Karpas-422 (cell line): ENCODE measurements around the gene PSMA8. TPM values are rescaled to one million over a fixed set of nuclear protein-coding genes. Genes with fewer than 3 reads are reported as not detected.

Experiments used
- DNase-seq: peaks from one replicate; pipeline ENCODE4 v3.0.0-alpha.2; 2015
- H2AFZ ChIP-seq: fragments of 200-600 bp; sonication (generic); 2 replicates; pipeline ENCODE4 v1.6.1; 2014; ENCODE audit warnings: antibody characterized with exemption, low read length, mixed read lengths
- H3K27ac ChIP-seq: fragments of 200-600 bp; sonication (generic); 2 replicates; pipeline ENCODE4 v1.5.1; 2014; ENCODE audit warnings: mild to moderate bottlenecking, low read length, moderate library complexity
- H3K27me3 ChIP-seq: fragments of 200-600 bp; sonication (generic); 2 replicates; pipeline ENCODE4 v1.6.1; 2014; ENCODE audit warnings: low read length, mixed read lengths
- H3K36me3 ChIP-seq: fragments of 200-600 bp; sonication (generic); 2 replicates; pipeline ENCODE4 v1.6.1; 2014; ENCODE audit warnings: low read length, mixed read lengths; ENCODE audit not compliant: insufficient read depth
- H3K4me1 ChIP-seq: fragments of 200-600 bp; sonication (generic); 2 replicates; pipeline ENCODE4 v1.6.1; 2014; ENCODE audit warnings: mild to moderate bottlenecking, low read length, mixed read lengths
- H3K4me2 ChIP-seq: fragments of 200-600 bp; sonication (generic); 2 replicates; pipeline ENCODE4 v1.6.1; 2014; ENCODE audit warnings: low read length, low read depth, mild to moderate bottlenecking; ENCODE audit not compliant: poor library complexity, severe bottlenecking
- H3K4me3 ChIP-seq: fragments of 200-600 bp; sonication (generic); 2 replicates; pipeline ENCODE4 v1.5.1; 2014; ENCODE audit warnings: mild to moderate bottlenecking, antibody characterized with exemption, low read length, mixed read lengths
- H3K79me2 ChIP-seq: fragments of 200-600 bp; sonication (generic); 2 replicates; pipeline ENCODE4 v1.6.1; 2014; ENCODE audit warnings: mild to moderate bottlenecking, low read length, mixed read lengths
- H3K9ac ChIP-seq: fragments of 200-600 bp; sonication (generic); 2 replicates; pipeline ENCODE4 v1.6.0; 2014; ENCODE audit warnings: low read length
- H3K9me2 ChIP-seq: fragments of 200-600 bp; sonication (generic), shearing (Covaris generic); replicated peaks from 2 replicates; pipeline ENCODE4 v1.6.0; 2014; ENCODE audit warnings: mild to moderate bottlenecking, low read length, moderate library complexity; ENCODE audit not compliant: insufficient read depth
- H3K9me3 ChIP-seq: fragments of 300-700, 200-600 bp; sonication (generic); 2 replicates; pipeline ENCODE4 v1.6.1; 2014; ENCODE audit warnings: low read length, mixed read lengths
- H4K20me1 ChIP-seq: fragments of 200-600 bp; sonication (generic); 2 replicates; pipeline ENCODE4 v1.6.1; 2014; ENCODE audit warnings: mild to moderate bottlenecking, antibody characterized with exemption, low read length, low read depth; ENCODE audit not compliant: insufficient read depth
- total RNA-seq: library from RNA; depleted of rRNA; stranded (reverse); fragments of >200 nt; shearing (Covaris generic); gene quantifications from 2 replicates; pipeline ENCODE4 v1.2.3, GENCODE V29; 2014; ENCODE audit warnings: low replicate concordance

The PSMA8 gene
- total RNA-seq, 1 experiment from 2014 or later = not detected

GRCh38 chr18:26207937-26208336 lies 74.3 kb downstream of the PSMA8 start:
- no peaks in the 10 kb centered on the region for H3K36me3 ChIP-seq

DNA sequence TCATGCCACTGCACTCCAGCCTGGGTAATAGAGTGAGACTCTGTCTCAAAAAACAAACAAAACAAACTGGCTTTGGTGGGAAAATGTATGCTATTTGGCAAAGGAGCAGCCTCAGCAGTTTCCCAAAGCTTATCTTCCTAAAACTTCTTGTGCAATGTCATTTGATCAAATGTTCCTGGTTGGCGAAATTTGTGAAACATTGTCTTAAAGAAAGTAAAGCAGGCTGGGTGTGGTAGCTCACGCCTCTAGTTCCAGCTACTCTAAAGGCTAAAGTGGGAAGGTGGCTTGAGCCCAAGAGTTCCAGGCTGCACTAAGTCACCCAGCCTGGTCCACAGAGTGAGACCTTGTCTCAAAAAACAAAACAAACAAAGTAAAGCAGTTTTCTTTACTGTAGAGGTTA lies 75.3 kb downstream of the PSMA8 start:
- no peak for DNase-seq
- Histone ChIP-seq H3K9me2 (no peaks in the 10 kb centered on the region), H2AFZ (no peak overlapping the region), H3K79me2 (no peaks in the 10 kb centered on the region), H3K36me3 (no peaks in the 10 kb centered on the region), H3K9ac (no peak overlapping the region), H3K27me3 (no peaks in the 10 kb centered on the region), H4K20me1 (no peaks in the 10 kb centered on the region), H3K4me1 (peaks cover 6% of the 10 kb centered on the region), H3K9me3 (no peaks in the 10 kb centered on the region), H3K4me3 (no peak overlapping the region), H3K4me2 (no peak overlapping the region), H3K27ac (no peak overlapping the region)

More at GRCh38 chr18:26207937-26208336, 74.3 kb downstream of the PSMA8 start:
- H3K9me2 ChIP-seq = no peaks in the 10 kb centered on the region
- H3K79me2 ChIP-seq = no peaks in the 10 kb centered on the region
- no peaks in the 10 kb centered on the region for H3K9me3 ChIP-seq
- no peak overlapping the region for H2AFZ ChIP-seq
- H3K4me1 ChIP-seq = peaks cover 6% of the 10 kb centered on the region
- no peak overlapping the region for H3K4me2 ChIP-seq
- no peak overlapping the region for H3K27ac ChIP-seq
- no peak overlapping the region for H3K4me3 ChIP-seq
- no peaks in the 10 kb centered on the region for H4K20me1 ChIP-seq
- no peak overlapping the region for H3K9ac ChIP-seq
- no peak for DNase-seq
- H3K27me3 ChIP-seq = no peaks in the 10 kb centered on the region

GRCh38 chr18:26210147-26210546 lies 76.5 kb downstream of the PSMA8 start:
- Histone ChIP-seq H3K36me3 (no peaks in the 10 kb centered on the region), H3K4me1 (peaks cover 7% of the 10 kb centered on the region), H3K27ac (no peak overlapping the region), H3K9ac (no peak overlapping the region), H4K20me1 (no peaks in the 10 kb centered on the region), H3K4me2 (no peak overlapping the region), H3K9me3 (no peaks in the 10 kb centered on the region), H2AFZ (no peak overlapping the region), H3K27me3 (no peaks in the 10 kb centered on the region), H3K4me3 (no peak overlapping the region), H3K79me2 (no peaks in the 10 kb centered on the region), H3K9me2 (no peaks in the 10 kb centered on the region)
- no peak for DNase-seq

DNA sequence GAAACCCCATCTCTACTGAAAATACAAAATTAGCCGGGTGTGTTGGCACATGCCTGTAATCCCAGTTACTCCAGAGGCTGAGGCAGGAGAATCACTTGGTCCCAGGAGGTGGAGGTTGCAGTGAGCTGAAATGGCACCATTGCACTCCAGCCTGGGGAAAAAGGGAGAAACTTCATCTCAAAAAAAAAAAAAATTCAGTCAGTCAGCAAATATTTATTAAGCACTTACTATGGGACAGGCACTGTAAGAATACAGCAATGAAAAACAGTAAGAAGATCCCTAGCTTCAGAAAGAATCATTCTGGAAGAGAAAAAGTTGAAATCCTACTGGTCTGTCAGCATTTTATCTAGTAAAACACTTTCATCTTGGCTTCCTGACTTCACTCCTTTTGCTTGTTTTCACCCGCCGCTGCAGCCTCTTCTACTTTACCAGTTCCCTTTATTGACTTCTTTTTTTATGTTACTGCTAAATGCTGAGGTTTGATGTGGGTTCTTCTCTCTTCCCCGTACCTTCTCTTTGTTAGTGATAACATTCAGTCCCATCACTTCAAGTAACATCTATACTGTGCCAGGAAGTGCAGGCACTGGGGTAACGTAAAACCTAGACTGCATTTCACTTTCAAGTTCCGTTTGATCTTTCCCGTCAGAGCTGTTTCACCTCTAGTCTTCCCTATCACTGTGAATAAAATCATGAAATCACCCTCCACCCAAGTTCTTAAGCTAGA lies 81.7 kb downstream of the PSMA8 start:
- Histone ChIP-seq H3K9ac (peak overlapping the region; percentile 37), H4K20me1 (no peaks in the 10 kb centered on the region), H3K4me1 (peaks cover 11% of the 10 kb centered on the region), H3K4me3 (peak overlapping the region; percentile 41), H3K27me3 (no peaks in the 10 kb centered on the region), H3K9me3 (no peaks in the 10 kb centered on the region), H2AFZ (peak overlapping the region; percentile 55), H3K27ac (peak overlapping the region; percentile 12; the same call in 1 of the 2 replicates), H3K36me3 (no peaks in the 10 kb centered on the region), H3K79me2 (no peaks in the 10 kb centered on the region), H3K4me2 (peak overlapping the region; percentile 50), H3K9me2 (no peaks in the 10 kb centered on the region)
- DNase-seq = peak; percentile 61

DNA sequence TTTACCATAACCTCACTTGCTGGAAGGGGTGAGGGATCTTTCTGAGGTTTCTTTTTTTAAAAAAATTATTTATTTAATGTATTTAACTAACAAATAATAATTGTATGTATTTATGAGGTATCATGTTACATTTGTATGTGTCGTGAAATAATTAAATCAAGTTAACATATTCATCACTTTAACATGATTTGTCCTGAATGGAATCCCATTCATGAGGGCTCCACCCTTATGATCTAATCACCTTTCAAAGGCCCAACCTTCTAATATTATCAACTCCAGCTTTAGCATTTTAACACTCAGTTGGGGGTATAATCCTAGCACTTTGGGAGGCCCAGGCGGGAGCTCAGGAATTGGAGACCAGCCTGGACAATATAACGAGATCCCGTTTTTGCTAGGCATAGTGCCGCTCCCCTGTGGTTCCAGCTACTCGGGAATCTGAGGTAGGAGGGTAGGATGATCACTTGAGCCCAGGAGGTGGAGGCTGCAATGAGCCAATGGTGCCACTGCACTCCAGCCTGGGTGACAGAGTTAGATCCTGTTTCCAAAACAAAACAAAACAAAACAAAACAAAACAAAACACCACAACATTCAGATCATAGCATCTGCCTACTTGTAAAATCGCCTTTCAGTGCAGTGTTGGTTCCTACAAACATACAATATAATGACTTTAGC lies 91.5 kb downstream of the PSMA8 start:
- Histone ChIP-seq H3K36me3 (peaks cover 20% of the 10 kb centered on the region), H2AFZ (no peak overlapping the region), H3K27me3 (no peaks in the 10 kb centered on the region), H3K27ac (no peak overlapping the region), H3K79me2 (peaks cover 38% of the 10 kb centered on the region), H3K9me3 (no peaks in the 10 kb centered on the region; the same call in 1 of the 2 replicates), H4K20me1 (peaks cover 19% of the 10 kb centered on the region), H3K4me3 (peak overlapping the region; percentile 96), H3K9me2 (no peaks in the 10 kb centered on the region), H3K9ac (peak overlapping the region; percentile 96), H3K4me1 (peaks cover 39% of the 10 kb centered on the region), H3K4me2 (peak overlapping the region; percentile 81)
- DNase-seq = no peak

GRCh38 chr18:26225915-26226228 lies 92.2 kb downstream of the PSMA8 start:
- peaks cover 46% of the 10 kb centered on the region for H3K79me2 ChIP-seq
- no peaks in the 10 kb centered on the region for H3K27me3 ChIP-seq
- H2AFZ ChIP-seq = peak overlapping the region; percentile 60; the same call in 1 of the 2 replicates
- H3K9me3 ChIP-seq = no peaks in the 10 kb centered on the region; the same call in 1 of the 2 replicates
- H3K4me2 ChIP-seq = peak overlapping the region; percentile 81
- no peak for DNase-seq
- H3K4me1 ChIP-seq = peaks cover 39% of the 10 kb centered on the region
- peak overlapping the region; percentile 96 for H3K4me3 ChIP-seq
- no peaks in the 10 kb centered on the region for H3K9me2 ChIP-seq
- peak overlapping the region; percentile 96 for H3K9ac ChIP-seq
- no peak overlapping the region for H3K27ac ChIP-seq
- peaks cover 27% of the 10 kb centered on the region for H3K36me3 ChIP-seq
- H4K20me1 ChIP-seq = peaks cover 24% of the 10 kb centered on the region

- H3K4me2 ChIP-seq = peak within 1 kb of the TSS; percentile 81
- H3K9ac ChIP-seq = peak within 1 kb of the TSS; percentile 96
- peaks cover 51% of the 10 kb centered on the region for H3K79me2 ChIP-seq
- H3K4me1 ChIP-seq = peaks cover 39% of the 10 kb centered on the region
- no peaks in the 10 kb centered on the region for H3K27me3 ChIP-seq
- peak within 1 kb of the TSS; percentile 96 for H3K4me3 ChIP-seq
- peak within 1 kb of the TSS; percentile 60; the same call in 1 of the 2 replicates for H2AFZ ChIP-seq
- no peaks in the 10 kb centered on the region for H3K9me2 ChIP-seq
- H3K27ac ChIP-seq = peak within 1 kb of the TSS; percentile 83
- H3K9me3 ChIP-seq = no peaks in the 10 kb centered on the region; the same call in 1 of the 2 replicates
- peak; percentile 97 for DNase-seq
- peaks cover 25% of the 10 kb centered on the region for H4K20me1 ChIP-seq
- H3K36me3 ChIP-seq = peaks cover 30% of the 10 kb centered on the region
Observed at GRCh38 chr18:26226229-26227050, 92.8 kb downstream of the PSMA8 start, which contains the start of gene TAF4B. Gene TAF4B, plus strand, starts transcription at chr18:26226445. Its CDS starts 489 bp downstream, at chr18:26226934.
